Central memory CD8-positive, alpha-beta T cell (primary cell): ENCODE measurements around the gene GSS.
"Not testable (repeated sequence)": the region's sequence is repeated elsewhere in the genome, so short reads cannot be mapped to it uniquely, and the experiment has no call there.

Experiments used
- ATAC-seq: fragments of 150-1000 bp; cut with Tn5 transposase; replicated peaks from 2 replicates; pipeline ENCODE4 v1.10.0; 2022; ENCODE audit warnings: mild to moderate bottlenecking, moderate FRiP score, moderate number of reproducible peaks; ENCODE audit not compliant: poor library complexity, severe bottlenecking; ENCODE audit errors: extremely low read depth
- DNase-seq, 2 donors: peaks; one replicate each; pipeline ENCODE4 v3.0.0; 2021; ENCODE audit warnings: low spot score in 2 of 2
- H3K27ac Mint-ChIP-seq: one replicate; pipeline ENCODE4 v1.8.0; 2022; ENCODE audit warnings: low read depth, mild to moderate bottlenecking, moderate library complexity, mixed read lengths
- H3K27me3 Mint-ChIP-seq: one replicate; pipeline ENCODE4 v1.8.0; 2022; ENCODE audit warnings: mixed read lengths
- H3K36me3 Mint-ChIP-seq: one replicate; pipeline ENCODE4 v1.8.0; 2022; ENCODE audit warnings: mild to moderate bottlenecking, moderate library complexity, mixed read lengths; ENCODE audit not compliant: insufficient read depth
- H3K4me1 Mint-ChIP-seq: one replicate; pipeline ENCODE4 v1.8.0; 2022; ENCODE audit warnings: mixed read lengths
- H3K4me3 Mint-ChIP-seq: one replicate; pipeline ENCODE4 v1.8.0; 2022; ENCODE audit warnings: mild to moderate bottlenecking, moderate library complexity, mixed read lengths
- H3K9me3 Mint-ChIP-seq: one replicate; pipeline ENCODE4 v1.8.0; 2022; ENCODE audit warnings: mixed read lengths

GSS gene

GRCh38 chr20:34892671-34893070 is 62.9 kb downstream of the GSS start:
- peak overlapping the region; percentile 33 for H3K27ac Mint-ChIP-seq
- ATAC-seq, result no peak
- no peak for DNase-seq
- no peaks in the 10 kb centered on the region for H3K27me3 Mint-ChIP-seq
- H3K9me3 Mint-ChIP-seq, result no peaks in the 10 kb centered on the region
- H3K4me1 Mint-ChIP-seq, result no peaks in the 10 kb centered on the region
- no peaks in the 10 kb centered on the region for H3K36me3 Mint-ChIP-seq
- H3K4me3 Mint-ChIP-seq, result no peak overlapping the region

DNA sequence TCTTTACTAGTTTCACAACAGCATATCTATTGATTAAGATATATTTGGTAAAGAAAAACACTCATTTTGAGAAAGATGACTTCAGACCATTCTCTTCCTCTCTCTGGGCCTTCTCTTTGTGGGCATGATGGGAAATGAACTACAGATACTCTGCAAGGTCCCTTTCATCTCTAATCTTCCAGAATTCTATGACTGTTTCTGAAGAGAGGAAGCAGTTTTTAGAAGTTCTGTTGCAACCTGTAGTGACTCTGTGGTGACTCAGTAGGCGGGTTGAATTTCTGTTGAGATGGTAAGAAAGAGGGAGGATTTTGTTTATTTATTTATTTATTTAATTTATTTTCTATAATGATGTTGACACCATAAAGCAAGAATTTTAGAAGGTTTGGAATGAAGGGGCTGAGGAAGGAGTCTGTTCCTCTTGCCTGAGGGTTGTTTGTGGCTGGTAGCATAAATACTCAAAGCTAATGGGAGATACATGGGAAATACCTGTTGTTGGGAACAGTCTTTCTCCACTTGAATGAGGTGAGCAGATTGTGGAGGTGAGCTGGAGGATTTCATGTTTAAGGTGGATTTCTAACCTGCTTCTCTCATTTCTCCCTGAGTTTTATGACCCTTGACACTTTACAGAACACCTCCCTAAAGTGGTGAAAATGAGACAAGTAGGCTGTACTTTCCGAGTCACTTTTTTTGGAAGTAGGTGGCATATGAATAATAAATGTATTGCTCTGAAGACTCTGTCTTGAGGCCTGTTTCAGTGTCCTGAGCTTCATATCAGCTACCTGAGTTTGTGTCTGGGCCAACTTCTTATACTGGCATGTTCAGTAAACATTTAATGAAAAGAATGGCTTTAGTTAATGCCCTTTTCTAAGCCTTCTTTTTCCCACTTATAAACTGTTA is 64.2 kb downstream of the GSS start:
- no peaks in the 10 kb centered on the region for H3K9me3 Mint-ChIP-seq
- H3K4me1 Mint-ChIP-seq, result no peaks in the 10 kb centered on the region
- no peaks in the 10 kb centered on the region for H3K36me3 Mint-ChIP-seq
- H3K27me3 Mint-ChIP-seq, result no peaks in the 10 kb centered on the region
- H3K4me3 Mint-ChIP-seq, result no peak overlapping the region
- H3K27ac Mint-ChIP-seq, result no peak overlapping the region
- ATAC-seq (no peak), DNase-seq (no peak)

- H3K4me1 Mint-ChIP-seq, result no peaks in the 10 kb centered on the region
- H3K27ac Mint-ChIP-seq, result no peak overlapping the region
- no peak for ATAC-seq
- H3K27me3 Mint-ChIP-seq, result no peaks in the 10 kb centered on the region
- no peak for DNase-seq
- no peaks in the 10 kb centered on the region for H3K9me3 Mint-ChIP-seq
- no peak overlapping the region for H3K4me3 Mint-ChIP-seq
- no peaks in the 10 kb centered on the region for H3K36me3 Mint-ChIP-seq
Measured at GRCh38 chr20:34888468-34888867, 67.1 kb downstream of the GSS start.

DNA sequence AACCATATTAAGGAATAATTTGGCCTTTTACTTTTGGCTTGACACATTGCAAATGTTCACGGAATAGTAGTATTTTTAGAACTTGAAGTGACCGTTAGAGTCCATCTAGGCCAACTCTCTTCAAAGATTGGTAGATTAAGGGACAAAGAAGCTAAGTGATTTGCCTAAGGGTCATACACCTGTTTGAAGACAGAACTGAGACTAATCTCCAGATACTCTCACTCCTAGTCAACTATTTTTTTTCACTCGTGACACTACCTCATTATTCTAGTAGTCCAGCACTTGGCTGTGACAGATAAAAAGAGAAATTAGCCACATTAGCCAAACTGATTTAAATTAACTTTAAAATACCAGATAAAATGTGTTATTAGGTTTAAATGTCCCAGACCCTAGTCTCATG is 68.6 kb downstream of the GSS start:
- H3K4me3 Mint-ChIP-seq, result no peak overlapping the region
- H3K27ac Mint-ChIP-seq, result no peak overlapping the region
- ATAC-seq (no peak), DNase-seq (no peak)
- no peaks in the 10 kb centered on the region for H3K27me3 Mint-ChIP-seq
- no peaks in the 10 kb centered on the region for H3K36me3 Mint-ChIP-seq
- H3K4me1 Mint-ChIP-seq, result no peaks in the 10 kb centered on the region
- H3K9me3 Mint-ChIP-seq, result no peaks in the 10 kb centered on the region

DNA sequence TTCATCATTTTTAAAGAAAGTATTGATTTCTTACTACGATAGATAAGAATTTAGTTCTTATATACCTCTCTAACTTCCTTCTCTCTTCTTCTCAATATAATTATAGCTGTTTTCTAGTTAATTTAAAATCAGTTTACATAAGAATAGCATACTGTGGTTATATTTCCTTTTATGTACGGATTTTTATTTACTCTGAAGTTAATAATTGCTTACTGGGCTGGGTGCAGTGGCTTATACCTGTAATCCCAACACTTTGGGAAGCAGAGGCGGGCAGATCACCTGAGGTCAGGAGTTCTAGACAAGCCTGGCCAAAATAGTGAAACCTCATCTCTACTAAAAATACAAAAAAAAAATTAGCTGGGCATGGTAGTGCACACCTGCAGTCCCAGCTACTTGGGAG is 69.5 kb downstream of the GSS start:
- DNase-seq (no peak), ATAC-seq (no peak)
- Mint-ChIP-seq H3K27ac (no peak overlapping the region), H3K4me3 (no peak overlapping the region), H3K27me3 (no peaks in the 10 kb centered on the region), H3K9me3 (no peaks in the 10 kb centered on the region), H3K4me1 (no peaks in the 10 kb centered on the region), H3K36me3 (no peaks in the 10 kb centered on the region)

DNA sequence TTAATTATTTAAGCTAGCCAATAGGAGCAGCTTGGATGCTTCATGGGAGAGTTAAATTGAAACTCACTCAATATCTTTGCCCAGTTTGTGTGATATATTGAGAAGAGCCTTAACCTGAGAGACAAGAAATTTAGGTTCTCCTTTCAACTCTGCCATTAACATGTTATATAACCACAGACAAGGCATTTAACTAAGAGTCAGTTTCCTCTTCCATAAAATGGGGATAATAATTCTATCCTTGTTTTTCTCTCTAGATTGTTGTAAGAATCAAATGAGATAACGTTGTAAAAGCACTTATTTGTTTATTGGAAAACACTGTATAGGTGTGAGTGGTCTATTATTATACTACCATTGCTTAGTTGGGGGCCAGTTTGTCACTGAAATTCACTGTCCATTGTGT is 71.3 kb downstream of the GSS start:
- no peaks in the 10 kb centered on the region for H3K9me3 Mint-ChIP-seq
- H3K36me3 Mint-ChIP-seq, result no peaks in the 10 kb centered on the region
- H3K4me3 Mint-ChIP-seq, result no peak overlapping the region
- no peak for ATAC-seq
- no peaks in the 10 kb centered on the region for H3K27me3 Mint-ChIP-seq
- no peaks in the 10 kb centered on the region for H3K4me1 Mint-ChIP-seq
- no peak overlapping the region for H3K27ac Mint-ChIP-seq
- DNase-seq, result no peak

DNA sequence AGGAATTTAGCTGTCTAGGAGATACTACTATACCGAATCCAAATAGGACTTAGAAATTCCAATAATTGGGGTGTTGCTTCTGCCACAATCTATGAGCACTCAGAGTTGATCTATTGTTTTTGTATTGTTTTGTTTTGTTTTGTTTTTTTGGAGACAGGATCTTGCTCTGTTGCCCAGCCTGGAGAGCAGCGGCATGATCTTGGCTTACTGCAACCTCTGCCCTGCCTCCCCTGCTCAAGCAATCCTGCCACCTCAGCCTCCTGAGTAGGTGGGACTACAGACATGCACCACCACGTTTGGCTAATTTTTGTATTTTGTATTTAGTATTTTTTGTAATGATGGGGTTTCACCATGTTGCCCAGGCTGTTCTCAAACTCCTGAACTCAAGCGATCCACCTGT is 71.8 kb downstream of the GSS start:
- Mint-ChIP-seq H3K36me3 (no peaks in the 10 kb centered on the region), H3K27ac (no peak overlapping the region), H3K4me3 (no peak overlapping the region), H3K9me3 (no peaks in the 10 kb centered on the region), H3K27me3 (no peaks in the 10 kb centered on the region), H3K4me1 (no peaks in the 10 kb centered on the region)
- DNase-seq (no peak), ATAC-seq (no peak)

DNA sequence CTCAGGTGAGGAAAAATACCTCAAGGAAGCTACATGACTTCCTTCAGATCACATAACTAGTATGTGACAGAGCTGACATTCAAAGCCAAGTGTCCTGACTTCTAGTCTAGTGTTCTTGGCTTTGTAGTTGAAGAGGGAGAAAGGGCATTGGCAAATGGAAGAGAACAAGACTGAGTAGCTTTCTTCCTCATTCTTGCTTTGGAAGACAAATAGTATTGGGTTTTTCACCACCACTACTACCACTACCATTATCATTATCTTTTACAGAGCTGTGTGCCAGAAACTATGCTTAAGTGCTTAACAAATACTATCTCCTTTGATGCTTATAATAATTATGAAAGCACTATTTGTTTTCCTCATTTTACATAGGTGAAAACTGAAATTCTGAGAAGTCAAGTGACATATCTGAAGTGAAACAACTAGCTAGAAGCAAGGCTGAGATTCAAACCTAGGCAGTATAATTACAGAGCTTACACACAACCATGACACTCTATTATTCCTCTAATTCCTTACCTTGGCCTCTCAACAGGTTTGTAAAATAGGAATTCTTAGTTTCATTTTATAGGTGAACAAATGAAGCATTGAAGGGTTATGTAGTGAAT is 72.4 kb downstream of the GSS start:
- DNase-seq, result no peak
- no peaks in the 10 kb centered on the region for H3K4me1 Mint-ChIP-seq
- ATAC-seq, result no peak
- H3K4me3 Mint-ChIP-seq, result no peak overlapping the region
- H3K9me3 Mint-ChIP-seq, result no peaks in the 10 kb centered on the region
- no peak overlapping the region for H3K27ac Mint-ChIP-seq
- no peaks in the 10 kb centered on the region for H3K27me3 Mint-ChIP-seq
- no peaks in the 10 kb centered on the region for H3K36me3 Mint-ChIP-seq

GRCh38 chr20:34881689-34882088 is 73.9 kb downstream of the GSS start:
- ATAC-seq, result no peak
- Mint-ChIP-seq H3K27ac (no peak overlapping the region), H3K4me1 (peaks cover 6% of the 10 kb centered on the region), H3K9me3 (no peaks in the 10 kb centered on the region), H3K4me3 (no peak overlapping the region), H3K27me3 (no peaks in the 10 kb centered on the region), H3K36me3 (peaks cover 4% of the 10 kb centered on the region)
- DNase-seq, result no peak

DNA sequence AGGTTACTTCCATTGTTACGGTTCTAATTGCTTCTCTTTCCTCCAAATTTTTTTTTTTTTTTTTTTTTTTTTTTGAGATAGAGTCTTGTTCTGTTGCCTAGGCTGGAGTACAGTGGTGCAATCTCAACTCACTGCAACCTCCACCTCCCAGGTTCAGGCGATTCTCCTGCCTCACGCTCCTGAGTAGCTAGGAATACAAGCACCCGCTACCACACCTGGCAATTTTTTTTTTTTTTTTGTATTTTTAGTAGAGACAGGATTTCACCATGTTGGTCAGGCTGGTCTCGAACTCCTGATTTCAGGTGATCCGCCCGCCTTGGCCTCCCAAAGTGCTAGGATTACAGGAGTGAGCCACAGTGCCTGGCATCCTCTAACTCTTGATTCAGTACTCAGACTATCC is 74.6 kb downstream of the GSS start:
- not testable (repeated sequence) for DNase-seq, H3K27me3 Mint-ChIP-seq, H3K9me3 Mint-ChIP-seq, H3K36me3 Mint-ChIP-seq, H3K27ac Mint-ChIP-seq, ATAC-seq, H3K4me3 Mint-ChIP-seq
- peaks cover 13% of the 10 kb centered on the region for H3K4me1 Mint-ChIP-seq

DNA sequence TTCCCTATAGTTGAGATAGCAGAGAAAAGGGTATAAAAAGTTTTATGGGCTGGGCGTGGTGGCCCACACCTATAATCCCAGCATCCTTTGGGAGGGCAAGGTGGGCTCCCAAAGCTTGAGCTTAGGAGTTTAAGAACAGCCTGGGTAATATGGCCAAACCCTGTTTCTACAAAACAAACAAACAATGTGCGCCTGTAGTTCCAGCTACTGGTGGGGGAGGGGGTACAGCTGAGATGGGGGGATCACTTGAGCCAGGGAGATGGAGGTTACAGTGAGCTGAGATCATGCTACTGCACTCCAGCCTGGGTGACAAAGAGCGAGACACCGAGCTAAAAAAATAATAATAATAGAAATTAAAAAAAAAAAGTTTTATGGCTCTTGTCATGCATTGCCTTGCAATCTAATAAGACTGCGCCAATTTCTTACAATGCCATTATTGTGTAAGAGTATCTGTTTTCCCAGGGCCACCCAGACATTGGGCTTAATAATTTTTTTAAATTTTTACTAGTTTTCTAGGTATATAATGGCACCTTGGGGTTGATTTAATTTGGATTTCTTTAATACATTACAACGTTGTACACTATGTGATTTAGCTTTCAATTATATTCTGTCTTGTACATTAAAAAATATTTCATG is 75.3 kb downstream of the GSS start:
- no peak overlapping the region for H3K27ac Mint-ChIP-seq
- DNase-seq, result no peak
- peaks cover 6% of the 10 kb centered on the region for H3K36me3 Mint-ChIP-seq
- no peaks in the 10 kb centered on the region for H3K27me3 Mint-ChIP-seq
- no peaks in the 10 kb centered on the region for H3K9me3 Mint-ChIP-seq
- ATAC-seq, result no peak
- H3K4me3 Mint-ChIP-seq, result no peak overlapping the region
- H3K4me1 Mint-ChIP-seq, result peaks cover 18% of the 10 kb centered on the region
